Neuronal stem cell (in vitro differentiated cells): ENCODE results near the gene C6orf141.

Source experiments
- DNase-seq: peaks from one replicate; pipeline ENCODE4 v3.0.0-alpha.2; 2013; ENCODE audit warnings: low spot score
- H2AFZ ChIP-seq: one replicate; pipeline ENCODE4 v1.6.1; 2013; ENCODE audit warnings: mild to moderate bottlenecking, low read length, inconsistent platforms
- H2AK5ac ChIP-seq: 2 replicates; pipeline ENCODE4 v1.6.1; 2013; ENCODE audit warnings: low read depth, mild to moderate bottlenecking, inconsistent platforms, low read length, moderate library complexity, mixed read lengths
- H2BK120ac ChIP-seq: 2 replicates; pipeline ENCODE4 v1.6.1; 2013; ENCODE audit warnings: low read depth, mild to moderate bottlenecking, inconsistent platforms, low read length, moderate library complexity, mixed read lengths
- H2BK12ac ChIP-seq: one replicate; pipeline ENCODE4 v1.6.1; 2013; ENCODE audit warnings: low read length, inconsistent platforms
- H2BK15ac ChIP-seq: 2 replicates; pipeline ENCODE4 v1.6.1; 2013; ENCODE audit warnings: mild to moderate bottlenecking, low read length, inconsistent platforms, mixed read lengths
- H2BK5ac ChIP-seq: one replicate; pipeline ENCODE4 v1.6.1; 2013; ENCODE audit warnings: inconsistent platforms, mild to moderate bottlenecking, low read length, moderate library complexity
- H3K14ac ChIP-seq: one replicate; pipeline ENCODE4 v1.6.1; 2013; ENCODE audit warnings: low read length, inconsistent platforms
- H3K18ac ChIP-seq: 2 replicates; pipeline ENCODE4 v1.6.1; 2013; ENCODE audit warnings: low read length, inconsistent platforms
- H3K23ac ChIP-seq: 2 replicates; pipeline ENCODE4 v1.6.1; 2013; ENCODE audit warnings: low read depth, mild to moderate bottlenecking, mixed read lengths, low read length, inconsistent platforms; ENCODE audit not compliant: poor library complexity
- H3K27ac ChIP-seq: replicated peaks from 3 replicates; pipeline ENCODE4 v1.5.1; 2013; ENCODE audit warnings: low read length, inconsistent platforms
- H3K27me3 ChIP-seq, 3 experiments: 2 replicates each; pipeline ENCODE4 v1.6.1; 2013; ENCODE audit warnings: low read length in 3 of 3, mild to moderate bottlenecking in 2 of 3, inconsistent platforms in 1 of 3, low read depth in 1 of 3, mixed read lengths in 1 of 3, moderate library complexity in 1 of 3; ENCODE audit not compliant: control insufficient read depth in 3 of 3, insufficient read depth in 3 of 3
- H3K36me3 ChIP-seq, 2 donors: replicated peaks in 1 of 2; 2 replicates each; pipeline ENCODE4 v1.6.1; 2013; ENCODE audit warnings: low read length in 2 of 2; ENCODE audit not compliant: control insufficient read depth in 2 of 2, insufficient read depth in 2 of 2
- H3K4ac ChIP-seq: 2 replicates; pipeline ENCODE4 v1.6.1; 2013; ENCODE audit warnings: inconsistent platforms, mild to moderate bottlenecking, low read length, moderate library complexity
- H3K4me1 ChIP-seq, 2 donors: 1 replicate in 1 of 2; 2 replicates in 1 of 2; pipeline ENCODE4 v1.6.1; 2013; ENCODE audit warnings: low read length in 2 of 2, low read depth in 1 of 2; ENCODE audit not compliant: control insufficient read depth in 2 of 2, insufficient read depth in 1 of 2
- H3K4me2 ChIP-seq: one replicate; pipeline ENCODE4 v1.6.1; 2013; ENCODE audit warnings: mild to moderate bottlenecking, low read length, inconsistent platforms; ENCODE audit not compliant: insufficient read depth, poor library complexity, severe bottlenecking
- H3K4me3 ChIP-seq, 2 donors: 2 replicates each; pipeline ENCODE4 v1.5.1; 2013; ENCODE audit warnings: low read length in 2 of 2, mild to moderate bottlenecking in 2 of 2, inconsistent platforms in 1 of 2, moderate library complexity in 1 of 2
- H3K79me1 ChIP-seq: one replicate; pipeline ENCODE4 v1.6.1; 2013; ENCODE audit warnings: low read depth, mild to moderate bottlenecking, inconsistent platforms, low read length, moderate library complexity
- H3K9ac ChIP-seq: one replicate; pipeline ENCODE4 v1.6.1; 2013; ENCODE audit warnings: mild to moderate bottlenecking, low read depth, low read length, inconsistent platforms; ENCODE audit not compliant: poor library complexity
- H3K9me3 ChIP-seq, 2 donors: replicated peaks in 1 of 2; 2 replicates each; pipeline versions ENCODE3 to v1.6.1; 2013; ENCODE audit warnings: low read length in 2 of 2, mild to moderate bottlenecking in 2 of 2, inconsistent platforms in 1 of 2, low read depth in 1 of 2, mixed read lengths in 1 of 2, moderate library complexity in 1 of 2; ENCODE audit not compliant: control insufficient read depth in 2 of 2, insufficient read depth in 1 of 2
- H4K8ac ChIP-seq: one replicate; pipeline ENCODE4 v1.6.1; 2013; ENCODE audit warnings: low read depth, mild to moderate bottlenecking, inconsistent platforms, low read length, moderate library complexity
- H4K91ac ChIP-seq: one replicate; pipeline ENCODE4 v1.6.1; 2013; ENCODE audit warnings: low read length, low read depth, mild to moderate bottlenecking, inconsistent platforms; ENCODE audit not compliant: poor library complexity
- WGBS, 2 donors: extraction: QIAGEN DNeasy Blood & Tissue Kit; methylation state at CpG; one replicate each; pipeline ENCODE4 v1.1.7; 2013; ENCODE audit warnings: missing lambda C conversion rate in 2 of 2, mixed read lengths in 1 of 2; ENCODE audit not compliant: insufficient read length in 2 of 2, insufficient replicate concordance in 1 of 2; ENCODE audit errors: extremely low coverage in 2 of 2; 5-methylcytosine and 5-hydroxymethylcytosine counted together

The C6orf141 gene

DNA sequence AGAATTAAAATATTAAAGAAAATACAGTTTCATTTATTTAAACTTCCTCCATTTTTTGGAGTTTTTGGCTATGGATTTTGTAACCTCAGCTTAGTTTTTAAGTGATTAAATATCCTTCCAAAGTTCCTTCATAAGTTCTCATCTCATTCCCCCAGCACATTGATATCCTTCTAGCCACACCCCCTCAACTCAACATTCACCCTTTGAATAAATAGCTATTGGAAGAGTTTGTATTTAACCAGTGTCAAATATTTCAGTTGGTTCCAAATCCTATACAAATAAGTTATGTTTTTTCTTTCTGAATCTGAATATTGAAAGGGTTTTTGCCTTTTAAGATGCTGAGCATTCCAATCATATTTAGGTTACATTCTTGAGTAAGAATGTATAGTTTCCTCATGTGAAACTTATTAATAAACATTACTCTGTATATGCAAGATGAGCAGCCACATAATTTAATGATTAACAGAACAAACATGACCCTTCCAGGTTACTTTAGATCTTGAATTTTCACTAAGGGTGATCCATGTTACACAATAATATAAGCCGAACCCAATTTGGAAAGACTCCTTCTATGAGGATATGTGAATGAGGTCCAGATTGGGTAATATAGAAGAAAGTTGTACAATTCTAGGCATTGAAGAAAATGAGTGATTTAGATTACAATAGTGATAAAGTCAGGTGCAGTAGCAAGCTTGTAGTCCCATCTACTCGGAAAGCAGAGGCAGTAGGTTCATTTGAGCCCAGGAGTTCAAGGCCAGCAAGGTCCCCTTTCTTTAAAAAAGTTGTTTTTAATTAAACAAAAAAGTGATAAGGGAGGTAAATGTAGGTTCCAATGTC is 37.1 kb upstream of the C6orf141 start:
- no CpG with 5 or more reads among the region's 2 CpGs for WGBS, 2 donors

DNA sequence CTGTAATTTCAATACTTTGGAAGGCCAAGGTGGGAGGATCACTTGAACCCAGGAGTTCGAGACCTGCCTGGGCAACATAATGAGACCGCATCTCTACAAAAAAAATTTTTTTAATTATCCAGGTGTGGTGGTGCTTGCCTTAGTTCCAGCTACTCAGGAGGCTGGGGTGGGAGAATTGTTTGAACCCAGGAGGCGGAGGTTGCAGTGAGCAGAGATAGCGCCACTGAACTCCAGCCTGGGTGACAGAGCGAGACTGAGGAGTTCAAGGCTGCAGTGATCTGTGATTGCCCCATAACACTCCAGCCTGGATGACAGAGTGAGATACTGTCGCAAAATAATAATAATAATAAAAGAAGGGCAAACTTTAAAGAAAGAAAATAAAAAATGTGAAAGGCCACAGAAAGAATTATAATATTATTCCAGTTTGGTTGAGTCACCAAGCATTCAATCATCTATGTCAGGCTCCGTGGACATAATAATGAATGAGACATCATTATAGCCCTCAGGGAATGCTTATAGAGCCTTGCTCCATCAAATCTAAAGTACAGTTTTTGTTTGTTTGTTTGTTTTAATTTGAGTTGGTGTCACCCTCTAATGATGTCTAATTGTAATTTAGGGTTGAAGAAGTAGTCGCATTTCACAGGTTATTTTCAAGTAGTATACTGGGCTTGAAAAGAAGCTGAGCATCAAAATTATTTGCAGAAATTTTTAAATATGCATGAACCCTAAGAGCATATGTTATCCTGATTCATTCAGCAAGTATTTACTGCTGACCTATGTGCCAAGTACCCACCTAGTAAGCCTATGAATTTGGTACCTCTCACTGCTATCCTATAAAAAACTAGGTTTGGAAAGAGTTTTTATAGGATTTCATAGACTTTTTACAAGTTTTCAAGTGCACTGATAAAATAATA is 35.6 kb upstream of the C6orf141 start:
- Histone ChIP-seq H3K27ac (no peak overlapping the region), H3K79me1 (no peaks in the 10 kb centered on the region), H2BK15ac (no peak overlapping the region), H2BK5ac (no peak overlapping the region), H4K91ac (no peak overlapping the region), H3K14ac (no peak overlapping the region), H3K9ac (no peak overlapping the region), H3K27me3 (no peaks in the 10 kb centered on the region), H4K8ac (no peak overlapping the region), H3K18ac (no peak overlapping the region), H3K4me3 (no peak overlapping the region), H2BK12ac (no peak overlapping the region), H2BK120ac (no peak overlapping the region), H3K4me2 (no peak overlapping the region), H3K9me3 (no peaks in the 10 kb centered on the region), H3K23ac (no peak overlapping the region), H3K36me3 (no peaks in the 10 kb centered on the region), H3K4ac (no peak overlapping the region), H2AFZ (no peak overlapping the region), H2AK5ac (no peak overlapping the region), H3K4me1 (no peaks in the 10 kb centered on the region)
- WGBS, 2 donors, result no CpG with 5 or more reads among the region's 8 CpGs
- no peak for DNase-seq

More for the DNA sequence above, 37.1 kb upstream of the C6orf141 start:
- Histone ChIP-seq H4K91ac (no peak overlapping the region), H3K4me3 (no peak overlapping the region), H2BK15ac (no peak overlapping the region), H3K4me1 (no peaks in the 10 kb centered on the region), H2AK5ac (no peak overlapping the region), H2BK5ac (no peak overlapping the region), H3K27ac (no peak overlapping the region), H3K79me1 (no peaks in the 10 kb centered on the region), H3K9ac (no peak overlapping the region), H2BK120ac (no peak overlapping the region), H2AFZ (no peak overlapping the region), H4K8ac (no peak overlapping the region), H2BK12ac (no peak overlapping the region), H3K27me3 (no peaks in the 10 kb centered on the region), H3K36me3 (no peaks in the 10 kb centered on the region), H3K18ac (no peak overlapping the region), H3K14ac (no peak overlapping the region), H3K9me3 (no peaks in the 10 kb centered on the region), H3K4ac (no peak overlapping the region), H3K4me2 (no peak overlapping the region), H3K23ac (no peak overlapping the region)
- DNase-seq, result no peak

DNA sequence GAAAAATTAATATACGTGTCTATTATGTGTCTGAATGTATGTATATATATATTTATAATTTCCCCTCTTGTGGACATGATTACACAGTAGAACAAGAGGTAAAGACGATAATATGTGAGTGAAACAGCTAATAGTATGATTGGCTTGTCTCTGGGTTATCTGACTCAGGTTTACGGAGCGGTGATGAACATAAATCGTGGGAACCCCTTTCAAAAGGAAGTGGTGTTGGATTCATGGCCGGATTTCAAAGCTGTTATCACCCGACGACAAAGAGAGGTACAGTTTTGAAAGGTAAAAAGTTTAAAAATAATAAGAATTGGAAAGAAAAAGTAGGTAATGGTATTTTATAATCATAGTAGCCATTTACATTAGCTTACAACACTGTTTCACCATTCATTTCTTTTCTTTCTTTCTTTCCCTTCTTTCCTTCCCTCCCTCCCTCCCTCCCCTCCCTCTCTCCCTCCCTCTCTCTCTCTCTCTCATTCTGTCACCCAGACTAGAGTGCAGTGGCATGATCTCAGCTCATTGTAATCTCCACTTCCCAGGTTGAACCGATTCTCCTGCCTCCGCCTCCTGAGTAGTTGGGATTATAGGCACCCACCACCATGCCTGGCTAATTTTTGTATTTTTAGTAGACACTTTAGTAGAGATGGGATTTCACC is 34.9 kb upstream of the C6orf141 start:
- no peak overlapping the region for H3K18ac ChIP-seq
- no peak overlapping the region for H2BK120ac ChIP-seq
- H3K4ac ChIP-seq, result no peak overlapping the region
- H4K8ac ChIP-seq, result no peak overlapping the region
- no peak overlapping the region for H2BK12ac ChIP-seq
- H2BK15ac ChIP-seq, result no peak overlapping the region
- H3K23ac ChIP-seq, result no peak overlapping the region
- no peak overlapping the region for H2AFZ ChIP-seq
- H3K79me1 ChIP-seq, result no peaks in the 10 kb centered on the region
- H3K4me2 ChIP-seq, result no peak overlapping the region
- no peaks in the 10 kb centered on the region for H3K9me3 ChIP-seq
- H2AK5ac ChIP-seq, result no peak overlapping the region
- DNase-seq, result no peak
- no peak overlapping the region for H3K14ac ChIP-seq
- no peaks in the 10 kb centered on the region for H3K4me1 ChIP-seq
- H2BK5ac ChIP-seq, result no peak overlapping the region
- H3K27ac ChIP-seq, result no peak overlapping the region
- no peaks in the 10 kb centered on the region for H3K27me3 ChIP-seq
- WGBS, 2 donors, result no CpG with 5 or more reads among the region's 10 CpGs
- H4K91ac ChIP-seq, result no peak overlapping the region
- no peak overlapping the region for H3K4me3 ChIP-seq
- no peak overlapping the region for H3K9ac ChIP-seq
- no peaks in the 10 kb centered on the region for H3K36me3 ChIP-seq

DNA sequence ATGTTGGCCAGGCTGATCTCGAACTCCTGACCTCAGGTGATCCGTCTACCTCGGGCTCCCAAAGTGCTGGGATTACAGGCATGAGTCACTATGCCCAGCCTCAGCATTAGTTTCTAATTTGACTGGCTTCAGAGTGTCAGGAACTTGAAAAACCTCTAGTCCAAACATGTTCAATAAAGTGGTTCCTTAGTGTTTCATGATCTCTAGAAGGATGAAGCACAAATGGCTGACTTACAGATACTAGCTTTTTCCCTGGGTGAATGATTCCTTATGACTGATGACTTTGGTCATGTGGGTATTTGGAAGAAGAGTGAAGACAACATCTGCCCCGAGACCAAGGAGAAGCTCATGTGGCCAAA is 34.3 kb upstream of the C6orf141 start:
- H2AFZ ChIP-seq, result no peak overlapping the region
- no peak overlapping the region for H3K23ac ChIP-seq
- H3K27me3 ChIP-seq, result no peaks in the 10 kb centered on the region
- no CpG with 5 or more reads among the region's 4 CpGs for WGBS, 2 donors
- H3K27ac ChIP-seq, result no peak overlapping the region
- no peak overlapping the region for H2AK5ac ChIP-seq
- no peak overlapping the region for H2BK120ac ChIP-seq
- no peaks in the 10 kb centered on the region for H3K4me1 ChIP-seq
- no peak overlapping the region for H3K14ac ChIP-seq
- no peak overlapping the region for H4K8ac ChIP-seq
- H2BK15ac ChIP-seq, result no peak overlapping the region
- no peaks in the 10 kb centered on the region for H3K36me3 ChIP-seq
- no peak overlapping the region for H3K4me3 ChIP-seq
- no peaks in the 10 kb centered on the region for H3K79me1 ChIP-seq
- no peak overlapping the region for H3K4ac ChIP-seq
- H2BK12ac ChIP-seq, result no peak overlapping the region
- H3K4me2 ChIP-seq, result no peak overlapping the region
- no peak overlapping the region for H4K91ac ChIP-seq
- no peaks in the 10 kb centered on the region for H3K9me3 ChIP-seq
- H2BK5ac ChIP-seq, result no peak overlapping the region
- no peak overlapping the region for H3K18ac ChIP-seq
- no peak for DNase-seq
- H3K9ac ChIP-seq, result no peak overlapping the region
